K562 (cell line): ENCODE measurements around the gene MTREX. TPM values are rescaled to one million over a fixed set of nuclear protein-coding genes. Genes with fewer than 3 reads are reported as not detected.

Source experiments
- ATAC-seq: fragments of 200-7000 bp; cut with Tn5 transposase; 3 replicates; pipeline ENCODE4 v1.9.1; 2020; ENCODE audit warnings: moderate library complexity
- BruUV-seq: library from RNA; stranded (reverse); fragments of 400-500 nt; replicated peaks from 2 replicates; lab custom pipeline; 2021; lab: Mats Ljungman, UMichigan
- CTCF ChIA-PET: fragments of 300-600 bp; formaldehyde crosslinking; extraction: SDS; loops from one replicate; lab custom pipeline; 2021; ENCODE audit warnings: low intra/inter-chr PET ratio; lab: Yijun Ruan, JAX
- POLR2A ChIA-PET: fragments of 300-600, 350-650 bp; sonication (Branson Sonifier 250); formaldehyde crosslinking; extraction: SDS; loops from one replicate; lab custom pipeline; 2021; ENCODE audit warnings: antibody characterized with exemption, inconsistent platforms; lab: Yijun Ruan, JAX
- DNase-seq, 4 experiments: peaks; one replicate each; pipeline versions ENCODE4 v3.0.0 to v3.0.0-alpha.2; 2011 to 2018; ENCODE audit warnings: low spot score in 3 of 4, mixed read lengths in 3 of 4; ENCODE audit errors: extremely low read depth in 1 of 4
- FAIRE-seq: peaks from 2 replicates; lab custom pipeline; 2011; peaks lifted over from hg19 to GRCh38; lab: Jason Lieb, UNC
- H2AFZ ChIP-seq: 2 replicates; pipeline ENCODE4 v1.6.0; 2011; ENCODE audit warnings: low read depth, low read length, control low read depth, inconsistent platforms
- H3K27ac ChIP-seq: fragments of 200-600 bp; 3 replicates; pipeline ENCODE4 v1.8.0; 2011; ENCODE audit warnings: low read depth, mild to moderate bottlenecking, control low read depth, inconsistent platforms, low read length, moderate library complexity, mixed read lengths; ENCODE audit errors: extremely low read depth
- H3K27me3 ChIP-seq, 2 experiments: fragments of 300-600 bp in 1 of 2; 2 replicates in 1 of 2; 3 replicates in 1 of 2; pipeline versions ENCODE4 v1.6.0 to v1.8.0; 2011; ENCODE audit warnings: inconsistent platforms in 2 of 2, low read length in 2 of 2, mild to moderate bottlenecking in 1 of 2, mixed read lengths in 1 of 2, moderate library complexity in 1 of 2; ENCODE audit not compliant: control insufficient read depth in 2 of 2, insufficient read depth in 2 of 2
- H3K36me3 ChIP-seq: fragments of 300-600 bp; 3 replicates; pipeline ENCODE4 v1.8.0; 2011; ENCODE audit warnings: mild to moderate bottlenecking, low read length, inconsistent platforms; ENCODE audit not compliant: control insufficient read depth, insufficient read depth
- H3K4me1 ChIP-seq, 2 experiments: fragments of 200-600 bp in 1 of 2; replicated peaks in 1 of 2; 2 replicates in 1 of 2; 3 replicates in 1 of 2; pipeline versions ENCODE4 v1.5.1 to v1.8.0; 2011; ENCODE audit warnings: inconsistent platforms in 2 of 2, low read length in 2 of 2, mild to moderate bottlenecking in 1 of 2, mixed read lengths in 1 of 2, moderate library complexity in 1 of 2; ENCODE audit not compliant: control insufficient read depth in 2 of 2, insufficient read depth in 2 of 2
- H3K4me2 ChIP-seq: 2 replicates; pipeline ENCODE4 v1.6.1; 2011; ENCODE audit warnings: low read length, control low read depth, inconsistent platforms, mixed read lengths; ENCODE audit not compliant: insufficient read depth
- H3K4me3 ChIP-seq: fragments of 200-600 bp; sonication (generic), shearing (Covaris generic); 2 replicates; pipeline ENCODE4 v1.5.1; 2016; ENCODE audit warnings: control low read depth, inconsistent platforms
- H3K79me2 ChIP-seq: fragments of 200-600 bp; 3 replicates; pipeline ENCODE4 v1.8.0; 2011; ENCODE audit warnings: low read length, inconsistent platforms; ENCODE audit not compliant: control insufficient read depth, insufficient read depth
- H3K9ac ChIP-seq, 2 experiments: 2 replicates each; pipeline versions ENCODE4 v1.6.0 to v1.6.1; 2011; ENCODE audit warnings: low read depth in 2 of 2, low read length in 2 of 2, control low read depth in 1 of 2, inconsistent platforms in 1 of 2, mild to moderate bottlenecking in 1 of 2, mixed read lengths in 1 of 2; ENCODE audit not compliant: insufficient read depth in 1 of 2
- H3K9me1 ChIP-seq: one replicate; pipeline ENCODE4 v1.6.0; 2011; ENCODE audit warnings: inconsistent platforms, mild to moderate bottlenecking, low read length, moderate library complexity; ENCODE audit not compliant: control insufficient read depth, insufficient read depth
- H3K9me3 ChIP-seq: replicated peaks from 2 replicates; pipeline ENCODE4 v1.5.1; 2011; ENCODE audit warnings: low read depth, low read length, inconsistent platforms; ENCODE audit not compliant: control insufficient read depth, insufficient read depth
- H4K20me1 ChIP-seq: replicated peaks from 2 replicates; pipeline ENCODE4 v1.6.1; 2011; ENCODE audit warnings: low read length, inconsistent platforms, mixed read lengths; ENCODE audit not compliant: control insufficient read depth, insufficient read depth
- DEAF1 ChIP-seq: fragments of 450-650 bp; formaldehyde crosslinking; IDR thresholded peaks from 2 replicates; pipeline ENCODE4 v1.4.0; 2020; ENCODE audit warnings: mild to moderate bottlenecking, moderate library complexity
- NR0B1 ChIP-seq: fragments of 450-650 bp; IDR thresholded peaks from one replicate; pipeline ENCODE4 v1.6.1; 2018; ENCODE audit warnings: mild to moderate bottlenecking, moderate library complexity; ENCODE audit not compliant: partially characterized antibody
- TAF15 ChIP-seq: fragments of 200-400 bp; formaldehyde crosslinking; IDR thresholded peaks from 2 replicates; pipeline ENCODE4 v1.6.1; 2017; ENCODE audit warnings: mild to moderate bottlenecking, low read depth, low read length, moderate library complexity
- ZNF318 ChIP-seq, 2 experiments: fragments of 450-650 bp; IDR thresholded peaks; 2 replicates each; pipeline ENCODE4 v1.6.1; 2016; ENCODE audit warnings: mild to moderate bottlenecking in 2 of 2, borderline replicate concordance in 1 of 2, low read depth in 1 of 2, moderate library complexity in 1 of 2
- in situ Hi-C: fragments of 300-500 bp; cut with MboI; formaldehyde crosslinking; loops from 4 replicates; pipeline ENCODE4 v1.15.0; 2018; ENCODE audit warnings: inconsistent platforms, mixed read lengths
- intact Hi-C: fragments of 100-400 bp; cut with micrococcal nuclease; formaldehyde crosslinking; loops from 2 replicates; pipeline ENCODE4 v1.14.2; 2022
- polyA plus RNA-seq, 8 experiments: library from polyadenylated mRNA; depleted of rRNA in 4 of 8; stranded (reverse) in 5 of 8; unstranded in 3 of 8; fragments of >200 nt; fragmentation: Nextera tagmentation in 2 of 8; fragmentation: Illumina TruSeq in 1 of 8; extraction: Ambion mirVana in 2 of 8; extraction: Trizol in 1 of 8; gene quantifications; 2 replicates each; pipeline versions ENCODE4 v1.2.1 to v1.2.3, GENCODE V29; 2011 to 2014; ENCODE audit warnings: inconsistent platforms in 1 of 8, missing spikeins in 1 of 8
- total RNA-seq, 7 experiments: library from RNA; depleted of rRNA in 6 of 7; stranded (reverse); fragments of >200 nt in 6 of 7; fragmentation: Illumina TruSeq in 2 of 7; extraction: Trizol in 2 of 7; gene quantifications; 2 replicates each; pipeline versions ENCODE4 v1.2.1 to v1.2.3, GENCODE V29; 2011 to 2021; ENCODE audit warnings: low replicate concordance in 1 of 7
- TF ChIP-seq, protein P1 (sequence below): sonication (generic); formaldehyde crosslinking; IDR thresholded peaks from 2 replicates; pipeline ENCODE4 v1.8.0; 2022; ENCODE audit warnings: missing genetic modification reagents, mild to moderate bottlenecking, borderline replicate concordance

Gene MTREX
- total and polyA plus RNA-seq, 9 of the 15 experiments (the other 6 are each of a cell fraction or from before 2014, with no cell fraction given) = 52.9 to 193 (median 150) TPM

DNA sequence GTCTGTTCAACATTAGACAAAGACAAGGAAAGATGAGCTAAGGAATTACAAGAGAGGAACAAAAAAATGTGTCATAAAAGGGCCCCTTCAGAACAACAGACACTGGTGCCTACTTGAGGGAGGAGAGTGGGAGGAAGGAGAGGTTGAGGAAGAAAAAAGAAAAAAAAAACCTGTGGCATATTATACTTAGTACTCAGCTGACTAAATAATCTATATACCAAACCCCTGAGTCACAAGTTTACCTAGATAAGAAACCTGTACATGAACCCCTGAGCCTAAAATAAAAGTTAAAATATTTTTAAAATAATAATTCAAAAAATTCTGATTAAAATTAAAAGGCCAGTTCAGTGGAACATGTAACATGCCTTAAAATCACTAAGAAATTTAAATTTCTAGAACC, 107.3 kb downstream of the MTREX start:
- Histone ChIP-seq H3K36me3 (peaks cover 87% of the 10 kb centered on the region), H3K4me3 (no peak overlapping the region), H2AFZ (no peak overlapping the region), H3K9me1 (no peaks in the 10 kb centered on the region), H3K4me2 (no peak overlapping the region), H3K4me1 (no peaks in the 10 kb centered on the region), H3K27ac (no peak overlapping the region), H3K27me3 (no peaks in the 10 kb centered on the region), H3K9ac (no peak overlapping the region), H4K20me1 (no peaks in the 10 kb centered on the region), H3K79me2 (no peaks in the 10 kb centered on the region), H3K9me3 (no peaks in the 10 kb centered on the region)
- ChIA-PET CTCF (no interaction called here), POLR2A (interaction anchor here (1.2 kb wide), 1 partner anchor 15 kb away, joined by 3 read pairs; no protein-coding TSS in a partner anchor)
- intact Hi-C loops = no loop called here
- DNase-seq (no peak), FAIRE-seq (no peak), ATAC-seq (no peak)
- in situ Hi-C loops = no loop called here
- no TSS peak for BruUV-seq
- TF ChIP-seq ZNF318 (IDR thresholded peaks at IDR 0.05; ENCODE audit: borderline replicate concordance in 1 of 2, low read depth in 1 of 2) (no peak), TAF15 (no peak), NR0B1 (no peak), DEAF1 (CRISPR knock-in tag) (no peak)
- TF ChIP-seq, protein P1, sequence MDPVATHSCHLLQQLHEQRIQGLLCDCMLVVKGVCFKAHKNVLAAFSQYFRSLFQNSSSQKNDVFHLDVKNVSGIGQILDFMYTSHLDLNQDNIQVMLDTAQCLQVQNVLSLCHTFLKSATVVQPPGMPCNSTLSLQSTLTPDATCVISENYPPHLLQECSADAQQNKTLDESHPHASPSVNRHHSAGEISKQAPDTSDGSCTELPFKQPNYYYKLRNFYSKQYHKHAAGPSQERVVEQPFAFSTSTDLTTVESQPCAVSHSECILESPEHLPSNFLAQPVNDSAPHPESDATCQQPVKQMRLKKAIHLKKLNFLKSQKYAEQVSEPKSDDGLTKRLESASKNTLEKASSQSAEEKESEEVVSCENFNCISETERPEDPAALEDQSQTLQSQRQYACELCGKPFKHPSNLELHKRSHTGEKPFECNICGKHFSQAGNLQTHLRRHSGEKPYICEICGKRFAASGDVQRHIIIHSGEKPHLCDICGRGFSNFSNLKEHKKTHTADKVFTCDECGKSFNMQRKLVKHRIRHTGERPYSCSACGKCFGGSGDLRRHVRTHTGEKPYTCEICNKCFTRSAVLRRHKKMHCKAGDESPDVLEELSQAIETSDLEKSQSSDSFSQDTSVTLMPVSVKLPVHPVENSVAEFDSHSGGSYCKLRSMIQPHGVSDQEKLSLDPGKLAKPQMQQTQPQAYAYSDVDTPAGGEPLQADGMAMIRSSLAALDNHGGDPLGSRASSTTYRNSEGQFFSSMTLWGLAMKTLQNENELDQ = no peak
